GM21723 (cell line): ENCODE data around the gene TCF3.
"Not testable (repeated sequence)": the region's sequence is repeated elsewhere in the genome, so short reads cannot be mapped to it uniquely, and the experiment has no call there.

Experiments
- ATAC-seq: cut with Tn5 transposase; IDR thresholded peaks from one replicate; pipeline ENCODE4 v1.9.1; 2021; ENCODE audit warnings: mild to moderate bottlenecking, moderate library complexity; ENCODE audit not compliant: unreplicated experiment

TCF3 gene

DNA sequence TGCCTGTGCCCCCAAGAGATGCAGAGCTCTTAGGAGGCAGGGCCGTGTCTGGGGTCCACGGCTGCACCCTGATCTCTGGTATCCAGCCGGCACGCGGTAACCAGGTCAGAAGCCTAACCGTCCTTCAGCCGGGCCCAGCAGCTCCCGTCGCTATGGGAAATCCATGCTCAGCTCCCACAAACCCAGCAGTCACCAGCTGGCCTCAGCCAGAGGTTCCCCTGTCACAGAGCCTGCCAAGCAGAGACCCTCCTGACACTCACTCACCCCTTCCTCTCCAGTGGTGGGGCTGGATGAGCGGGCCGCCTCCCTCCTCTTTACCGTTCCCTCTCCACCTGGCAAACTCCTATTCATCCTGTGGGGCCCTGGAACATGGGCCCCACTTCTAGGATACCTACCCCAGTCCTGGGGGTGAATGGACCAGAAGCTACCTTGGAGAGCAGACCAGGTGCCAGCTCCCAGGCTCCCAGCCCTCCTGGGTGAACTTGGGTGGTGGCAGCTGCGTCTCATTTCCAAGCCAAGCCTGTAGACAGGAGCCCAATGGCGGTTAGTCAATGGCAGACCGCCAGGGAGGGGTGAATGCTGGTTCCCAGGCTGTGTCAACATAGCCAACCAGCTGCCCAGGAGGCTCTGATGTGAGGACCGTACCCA lies 21.4 kb upstream of the TCF3 start:
- ATAC-seq = no peak

DNA sequence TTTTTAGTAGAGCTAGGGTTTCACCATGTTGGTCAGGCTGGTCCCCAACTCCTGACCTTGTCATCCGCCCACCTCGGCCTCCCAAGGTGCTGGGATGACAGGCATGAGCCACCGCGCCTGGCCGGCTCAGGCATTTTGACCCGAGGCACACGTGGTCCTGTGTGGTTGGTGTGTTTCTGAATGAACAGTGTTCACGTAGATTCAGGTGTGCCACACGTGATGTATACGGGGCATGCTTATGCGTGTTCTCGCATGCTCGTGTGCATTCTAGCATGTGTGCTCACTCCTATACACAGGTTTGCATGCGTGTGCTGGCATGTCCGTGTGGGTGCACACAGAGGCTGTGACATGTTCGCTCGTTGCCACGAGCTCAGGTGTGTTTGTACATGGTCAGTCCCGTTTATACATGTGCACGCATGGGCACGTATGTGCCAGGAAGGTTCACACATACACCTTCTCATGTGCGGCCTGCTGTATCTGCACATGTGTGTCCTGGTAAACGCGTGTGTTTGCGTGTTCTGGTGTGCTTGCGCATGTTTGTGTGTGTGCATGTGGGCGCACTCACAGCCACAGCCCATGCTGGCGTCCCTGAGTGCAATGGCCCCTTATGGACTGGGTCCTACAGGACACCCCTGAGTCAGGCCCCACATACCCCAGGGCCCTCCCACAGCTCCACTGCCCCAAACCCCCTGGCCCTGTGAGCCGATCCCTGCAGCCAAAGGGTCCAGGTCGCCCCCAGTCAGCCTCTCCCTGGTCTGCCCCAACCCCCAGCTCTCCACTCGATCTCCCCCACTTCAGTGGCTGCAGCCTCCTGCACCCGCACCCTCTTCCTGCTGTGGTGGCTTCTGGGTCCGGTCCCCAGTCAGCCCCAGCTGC lies 20.6 kb upstream of the TCF3 start:
- ATAC-seq = no peak

DNA sequence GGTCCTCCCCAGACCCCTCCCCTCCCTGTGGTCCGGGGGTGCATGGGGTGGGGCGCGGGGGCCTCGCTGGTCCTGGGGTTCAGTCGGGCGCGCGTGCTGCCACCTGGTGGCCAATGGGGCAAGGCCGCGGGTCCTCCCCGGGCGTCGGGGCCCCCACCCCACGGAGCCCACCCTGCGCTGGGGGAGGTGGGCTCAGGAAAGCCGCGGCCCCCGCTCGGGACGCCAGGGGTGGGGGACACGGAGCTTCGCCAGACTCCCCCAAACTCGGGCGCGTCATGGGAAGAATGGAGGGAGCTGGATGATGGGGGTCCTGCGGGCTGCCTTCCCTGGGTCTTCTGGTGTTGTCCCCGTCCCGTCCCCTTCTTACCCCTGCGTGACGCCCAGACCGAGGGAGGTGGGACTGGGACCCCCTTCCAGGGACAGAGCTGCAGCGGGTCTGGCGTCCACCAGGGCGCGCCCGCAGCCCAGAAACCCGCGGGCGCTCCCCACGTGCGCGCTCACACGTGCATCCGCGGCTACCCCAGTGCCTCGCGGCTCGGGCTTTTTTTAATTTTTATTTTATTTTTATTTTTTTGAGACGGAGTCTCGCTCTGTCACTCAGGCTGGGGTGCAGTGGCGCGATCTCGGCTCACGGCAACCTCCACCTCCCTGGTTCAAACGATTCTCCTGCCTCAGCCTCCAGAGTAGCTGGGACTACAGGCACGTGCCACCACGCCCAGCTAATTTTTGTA lies 19.8 kb upstream of the TCF3 start:
- no peak for ATAC-seq

DNA sequence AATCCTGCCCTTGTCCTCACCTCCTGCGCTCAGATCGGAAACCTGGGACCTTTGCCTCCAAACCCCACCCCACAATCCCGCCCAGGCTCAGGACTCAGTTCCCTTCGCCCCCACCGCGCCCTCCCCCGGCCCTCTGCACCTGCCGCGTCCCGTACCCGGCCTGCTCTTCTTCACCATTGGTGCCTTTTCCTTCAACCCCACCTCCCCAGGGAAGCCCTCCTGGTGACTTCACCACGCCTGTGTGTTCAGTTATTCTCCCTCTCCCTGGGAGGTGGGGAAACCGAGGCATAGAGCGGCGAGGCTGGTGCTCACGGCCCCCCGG lies 19.3 kb upstream of the TCF3 start:
- ATAC-seq = no peak

DNA sequence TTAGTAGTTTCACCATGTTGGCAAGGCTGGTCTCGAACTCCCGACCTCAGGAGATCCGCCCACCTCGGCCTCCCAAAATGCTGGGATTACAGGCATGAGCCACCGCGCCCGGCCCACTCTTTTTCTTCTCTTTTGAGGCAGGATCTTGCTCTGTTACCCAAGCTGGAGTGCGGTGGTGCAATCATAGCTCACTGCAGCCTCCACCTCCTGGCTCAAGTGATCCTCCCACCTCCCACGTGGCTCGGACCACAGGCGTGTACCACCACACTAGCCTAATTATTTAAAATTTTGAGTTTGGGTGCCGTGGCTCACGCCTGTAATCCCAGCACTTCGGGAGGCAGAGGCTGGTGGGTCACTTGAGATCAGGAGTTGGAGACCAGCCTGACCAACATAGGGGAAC lies 18.3 kb upstream of the TCF3 start:
- not testable (repeated sequence) for ATAC-seq

DNA sequence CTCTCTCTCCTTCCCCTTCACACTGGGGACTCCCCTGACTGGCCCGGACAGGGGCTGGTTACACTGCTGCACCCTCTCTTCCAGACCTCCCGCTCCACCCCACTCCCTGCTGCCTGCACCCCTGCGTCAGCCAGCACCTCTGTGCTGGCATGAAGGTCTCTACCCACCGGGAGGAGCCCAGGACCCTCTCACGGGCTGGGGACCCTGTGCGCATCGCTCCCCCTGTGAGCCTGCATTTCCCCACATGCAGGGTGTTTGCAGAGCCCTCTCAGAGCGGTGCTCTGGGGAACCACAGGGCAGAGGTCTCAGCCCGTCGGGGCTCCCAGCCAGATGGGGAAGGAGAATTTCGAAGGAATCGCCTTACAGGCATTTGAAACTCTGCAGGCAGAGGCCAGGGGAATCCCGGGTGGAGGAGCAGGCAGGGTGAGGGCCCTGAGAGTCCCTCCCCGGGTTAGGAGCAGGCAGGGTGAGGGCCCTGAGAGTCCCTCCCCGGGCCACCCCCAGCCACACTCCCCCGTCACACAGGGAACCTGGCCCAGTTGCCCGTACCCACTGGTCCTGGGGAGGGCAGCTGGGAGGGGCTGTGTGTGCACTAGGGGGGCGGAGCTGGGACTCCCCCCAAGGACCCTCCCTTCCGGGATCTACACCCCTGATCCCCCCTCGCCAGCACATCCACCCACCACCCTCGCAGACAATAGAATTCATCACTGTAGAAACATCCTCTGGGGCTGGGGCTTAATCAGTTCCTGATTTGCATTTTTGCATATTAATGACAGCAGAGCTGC lies 16.3 kb upstream of the TCF3 start:
- ATAC-seq = no peak

DNA sequence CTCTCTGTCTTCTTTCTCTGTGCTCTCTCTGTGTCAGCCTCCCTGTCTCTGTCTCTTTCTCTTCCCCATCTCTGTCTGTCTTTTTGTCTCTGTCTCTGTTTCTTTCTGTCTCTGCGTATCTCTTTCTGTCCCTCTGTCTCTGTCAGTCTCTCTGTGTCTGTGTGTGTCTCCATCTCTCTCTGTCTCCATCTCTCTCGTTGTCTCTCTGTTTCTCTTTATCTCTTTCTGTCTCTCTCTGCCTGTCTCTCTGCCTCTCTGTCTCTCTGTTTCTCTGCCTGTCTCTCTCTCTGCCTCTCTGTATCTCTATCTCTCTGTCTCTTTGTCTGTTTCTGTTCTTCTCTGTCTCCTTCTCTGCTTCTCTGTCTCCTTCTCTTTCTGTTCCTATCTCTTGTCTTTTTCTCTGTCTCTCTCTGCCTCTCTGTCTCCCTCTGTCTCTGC lies 15.7 kb upstream of the TCF3 start:
- no peak for ATAC-seq

DNA sequence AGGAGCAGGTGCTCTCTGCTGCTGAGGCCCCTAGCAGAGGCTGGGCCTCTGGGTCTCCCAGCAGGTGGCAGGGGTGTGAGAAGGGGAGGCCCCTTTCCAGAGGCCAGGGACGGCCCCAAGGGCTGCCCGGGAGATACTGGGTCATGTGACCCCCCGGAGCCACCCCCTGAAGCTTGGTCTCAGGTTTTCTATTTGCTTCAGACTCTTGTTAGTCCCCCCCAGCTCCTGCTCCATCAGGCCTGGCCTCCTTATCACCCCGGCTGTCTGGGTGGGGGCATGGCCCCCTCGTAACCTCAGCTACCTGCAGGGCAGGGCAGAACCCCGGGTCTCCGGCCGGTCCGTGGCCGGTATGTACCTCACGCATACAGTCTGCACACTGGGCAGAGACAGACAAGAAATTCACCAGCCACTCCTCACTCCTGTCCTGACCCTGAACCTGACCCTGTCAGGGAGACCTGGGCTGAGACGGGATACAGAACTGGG lies 13.2 kb upstream of the TCF3 start:
- no peak for ATAC-seq

DNA sequence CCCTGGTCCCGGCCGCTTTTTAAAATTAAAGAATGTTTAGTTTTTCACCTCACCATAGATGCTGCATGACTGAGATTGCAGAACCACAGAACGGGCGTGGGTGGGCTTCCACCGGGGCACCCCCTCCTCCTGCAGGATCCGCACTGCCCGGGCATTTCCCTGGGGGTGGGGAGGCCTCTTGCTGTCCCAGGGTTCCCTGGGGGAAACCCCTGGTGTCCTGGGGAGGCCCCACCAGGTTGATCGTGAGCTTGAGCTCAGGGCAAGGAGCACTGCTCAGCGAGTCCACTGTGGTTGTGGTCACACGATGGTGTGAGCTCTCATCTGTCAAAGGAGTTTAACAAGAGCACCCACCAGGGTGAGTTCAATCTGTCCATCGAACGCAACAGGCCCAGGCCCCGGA lies 11.4 kb upstream of the TCF3 start:
- no peak for ATAC-seq

DNA sequence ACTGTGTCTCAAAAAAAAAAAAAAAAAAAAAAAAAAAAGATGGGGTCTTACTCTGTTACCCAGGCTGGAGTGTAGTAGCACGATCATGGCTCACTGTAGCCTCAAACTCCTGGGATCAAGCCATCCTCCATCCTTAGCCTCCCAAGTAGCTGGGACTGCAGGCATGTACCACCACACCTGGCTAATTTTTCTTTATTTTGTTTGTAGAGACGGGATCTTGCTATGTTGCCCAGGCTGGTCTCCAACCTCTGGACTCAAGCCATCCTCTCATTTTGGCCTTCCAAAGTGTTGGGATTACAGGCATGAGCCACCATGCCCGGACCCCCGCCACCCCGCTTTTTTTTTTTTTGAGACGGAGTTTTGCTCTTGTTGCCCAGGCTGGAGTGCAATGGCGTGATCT lies 10.8 kb upstream of the TCF3 start:
- ATAC-seq = not testable (repeated sequence)

DNA sequence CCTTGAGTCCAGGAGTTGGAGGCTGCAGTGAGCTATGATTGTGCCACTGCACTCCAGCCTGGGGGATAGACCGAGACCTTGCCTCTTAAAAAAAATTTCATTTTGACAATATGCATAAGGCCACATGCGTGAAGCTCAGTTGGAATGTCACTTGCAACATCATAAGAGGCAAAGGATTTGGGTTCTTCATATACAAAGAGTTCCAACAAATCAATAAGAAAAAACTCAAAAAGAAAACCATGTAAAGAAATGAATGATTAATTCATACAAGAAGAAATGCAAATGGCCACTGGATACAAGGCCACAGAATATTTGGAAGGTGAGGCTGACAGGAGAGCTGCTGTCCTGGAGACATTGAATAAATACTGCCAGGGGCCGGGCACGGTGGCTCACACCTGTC lies 9.6 kb upstream of the TCF3 start:
- ATAC-seq = no peak

DNA sequence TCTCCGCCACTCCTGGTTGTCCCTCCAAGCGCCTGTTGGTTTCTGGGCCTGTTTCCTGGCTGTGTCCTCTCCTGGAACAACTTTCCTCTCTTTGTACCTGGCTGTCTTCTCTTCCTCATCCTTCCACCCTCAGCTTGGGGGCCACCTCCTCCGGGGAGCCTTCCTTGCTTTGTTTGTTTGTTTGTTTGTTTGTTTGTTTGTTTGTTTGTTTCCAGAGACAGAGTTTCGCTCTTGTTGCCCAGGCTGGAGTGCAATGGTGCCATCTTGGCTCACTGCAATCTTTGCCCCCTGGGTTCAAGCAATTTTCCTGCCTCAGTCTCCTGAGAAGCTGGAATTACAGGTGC lies 6.6 kb upstream of the TCF3 start:
- no peak for ATAC-seq

DNA sequence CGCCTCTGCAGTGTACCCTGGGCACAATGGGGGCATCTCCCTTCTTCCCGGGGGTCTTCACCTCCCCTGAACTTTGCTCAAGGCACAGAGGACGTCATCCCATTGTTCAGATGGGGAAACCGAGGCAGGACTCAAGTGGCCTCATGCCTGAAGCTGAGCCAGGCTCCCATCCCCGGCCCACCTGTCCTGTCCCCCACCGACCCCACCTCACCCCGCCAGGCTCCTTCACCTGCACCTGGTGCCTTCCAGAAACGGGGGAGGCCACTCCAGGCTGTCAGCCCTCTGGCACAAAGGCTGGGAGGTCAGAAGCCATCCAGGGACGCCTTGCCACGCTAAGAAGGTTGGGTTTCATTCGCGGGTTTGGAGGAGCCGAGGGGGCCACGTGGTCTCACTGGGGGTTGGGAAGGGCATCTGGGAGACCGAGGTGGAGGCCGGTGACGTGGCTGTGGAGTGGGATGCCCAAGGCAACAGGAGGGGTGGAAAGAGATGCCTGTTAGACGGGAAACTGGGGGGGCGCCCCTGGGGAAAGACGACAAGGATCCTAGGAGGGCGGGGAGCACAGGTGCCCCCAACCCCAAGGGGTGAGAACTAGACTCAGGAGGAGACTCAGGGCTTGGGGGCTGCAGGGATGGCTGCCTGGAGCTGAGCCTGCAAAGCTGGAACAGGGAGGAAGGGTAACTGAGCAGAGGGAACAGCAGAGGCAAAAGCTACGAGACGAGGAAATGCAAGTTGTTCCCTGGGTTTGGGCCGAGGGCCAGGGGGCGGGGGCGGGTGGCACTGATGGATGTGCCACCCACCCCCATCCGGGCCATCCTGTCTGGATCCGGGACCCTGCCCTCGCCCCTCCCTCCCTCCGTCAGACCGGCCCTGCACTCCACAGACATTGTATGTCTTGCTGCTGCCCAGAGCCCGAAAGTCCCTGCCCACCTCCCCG lies 6.0 kb upstream of the TCF3 start:
- ATAC-seq = no peak

DNA sequence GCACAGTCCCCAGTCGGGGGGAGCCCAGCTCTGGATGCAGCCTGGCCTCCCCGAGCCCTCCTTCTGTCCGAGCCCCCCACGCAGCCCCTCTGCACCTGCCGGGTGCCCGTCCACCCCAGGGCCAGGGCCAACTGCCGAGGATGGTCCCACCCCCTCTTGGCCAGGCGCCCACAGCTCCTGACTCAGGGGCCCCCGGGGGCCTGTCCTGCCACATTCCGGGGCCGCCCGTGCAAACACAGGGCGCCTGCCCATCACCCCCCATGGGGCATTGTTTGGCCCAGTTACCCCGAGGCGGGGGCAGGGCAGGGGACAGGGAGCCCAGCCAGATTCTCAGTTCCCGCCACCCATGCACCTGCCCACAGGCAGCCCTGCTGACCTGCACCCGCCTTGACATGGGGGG lies 5.3 kb upstream of the TCF3 start:
- ATAC-seq = no peak

DNA sequence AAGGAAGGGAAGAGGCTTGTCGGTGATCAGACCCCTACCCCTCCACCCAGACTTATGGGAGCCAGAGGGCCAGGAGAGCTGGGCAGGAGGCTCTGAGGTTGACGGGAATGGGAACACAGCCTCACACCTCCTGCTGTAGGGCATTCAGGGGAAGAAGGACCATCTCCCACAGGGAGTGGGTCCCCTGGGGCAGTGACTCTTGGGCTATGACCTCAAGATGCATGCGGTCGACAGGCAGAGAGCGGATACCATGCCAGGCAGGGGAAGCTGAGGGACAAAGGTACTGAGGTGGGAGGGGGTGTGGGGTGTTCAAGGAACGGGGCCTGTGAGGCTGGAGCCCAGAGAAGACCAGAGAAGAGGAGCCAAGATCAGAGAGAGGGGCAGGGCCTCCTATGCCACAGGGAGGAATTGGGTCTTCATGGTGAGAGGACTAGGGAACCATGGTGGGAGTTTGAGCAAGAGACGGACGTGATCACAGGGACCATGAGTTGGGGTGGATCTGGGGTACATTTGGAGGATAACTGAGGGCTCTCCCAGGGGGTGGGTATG lies 4.6 kb upstream of the TCF3 start:
- ATAC-seq = no peak

DNA sequence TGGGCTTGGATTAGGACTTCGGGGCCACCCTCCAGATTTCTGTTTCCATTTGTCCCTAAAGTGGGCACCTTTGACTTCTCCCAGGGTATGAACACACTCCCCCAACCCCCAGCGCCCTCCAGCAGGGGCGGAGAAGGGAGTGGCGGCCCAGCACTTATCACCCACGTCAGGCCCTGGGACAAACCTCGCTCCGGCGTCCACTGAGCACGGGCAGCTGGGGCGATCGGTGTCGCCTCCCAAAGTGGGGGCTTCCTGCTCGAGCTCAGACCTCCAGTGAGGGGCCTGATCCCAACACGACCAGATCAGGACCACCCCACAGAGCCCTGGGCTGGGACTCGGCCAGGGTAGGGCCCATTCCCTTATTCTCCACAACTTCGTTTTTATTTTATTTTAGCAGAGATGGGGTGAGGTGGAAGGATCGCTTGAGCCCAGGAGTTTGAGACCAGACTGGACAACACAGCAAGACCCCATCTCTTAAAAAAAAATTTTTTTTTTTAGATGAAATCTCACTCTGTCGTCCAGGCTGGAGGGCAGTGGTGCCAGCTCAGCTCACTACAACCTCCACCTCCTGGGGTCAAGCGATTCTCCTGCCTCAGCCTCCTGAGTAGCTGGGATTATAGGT lies 3.7 kb upstream of the TCF3 start:
- ATAC-seq = no peak

DNA sequence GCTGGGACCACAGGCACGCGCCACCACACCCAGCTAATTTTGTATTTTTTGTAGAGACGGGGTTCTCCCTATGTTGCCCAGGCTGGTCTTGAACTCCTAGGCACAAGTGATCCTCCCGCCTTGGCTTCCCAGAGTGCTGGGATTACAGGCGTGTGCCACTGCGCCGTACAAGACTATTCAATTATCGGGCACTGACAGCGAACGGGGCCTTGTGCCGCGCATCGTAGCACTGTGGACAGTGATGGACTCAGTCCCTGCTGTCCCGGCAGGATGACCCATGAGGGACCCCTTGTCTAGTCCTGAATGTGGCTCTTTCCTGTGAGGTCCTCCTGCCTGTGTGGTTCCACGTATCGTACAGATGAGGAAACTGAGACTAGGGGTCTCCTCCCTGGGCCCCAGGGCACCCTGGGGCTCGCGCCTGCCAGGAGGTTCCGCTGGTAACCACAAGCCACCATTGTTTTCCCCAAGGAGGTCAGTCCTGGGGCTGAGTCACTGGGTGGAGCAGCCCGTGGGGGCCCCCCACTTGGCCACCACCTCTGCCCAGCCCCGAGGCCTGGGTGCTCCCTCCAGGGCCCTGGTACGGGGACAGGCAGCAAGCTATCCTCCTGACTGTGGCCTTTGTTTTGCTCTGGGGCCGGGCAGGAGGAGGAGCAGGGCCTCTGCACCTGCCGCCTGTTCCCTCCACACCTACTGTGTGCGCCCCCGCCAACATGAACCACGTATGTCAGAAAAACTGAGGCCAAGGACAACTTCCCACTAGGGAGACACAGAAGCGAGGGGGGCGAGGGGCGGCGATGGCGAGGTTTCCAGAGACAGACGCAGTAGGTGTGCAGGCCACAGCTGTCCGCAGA lies 2.9 kb upstream of the TCF3 start:
- no peak for ATAC-seq

DNA sequence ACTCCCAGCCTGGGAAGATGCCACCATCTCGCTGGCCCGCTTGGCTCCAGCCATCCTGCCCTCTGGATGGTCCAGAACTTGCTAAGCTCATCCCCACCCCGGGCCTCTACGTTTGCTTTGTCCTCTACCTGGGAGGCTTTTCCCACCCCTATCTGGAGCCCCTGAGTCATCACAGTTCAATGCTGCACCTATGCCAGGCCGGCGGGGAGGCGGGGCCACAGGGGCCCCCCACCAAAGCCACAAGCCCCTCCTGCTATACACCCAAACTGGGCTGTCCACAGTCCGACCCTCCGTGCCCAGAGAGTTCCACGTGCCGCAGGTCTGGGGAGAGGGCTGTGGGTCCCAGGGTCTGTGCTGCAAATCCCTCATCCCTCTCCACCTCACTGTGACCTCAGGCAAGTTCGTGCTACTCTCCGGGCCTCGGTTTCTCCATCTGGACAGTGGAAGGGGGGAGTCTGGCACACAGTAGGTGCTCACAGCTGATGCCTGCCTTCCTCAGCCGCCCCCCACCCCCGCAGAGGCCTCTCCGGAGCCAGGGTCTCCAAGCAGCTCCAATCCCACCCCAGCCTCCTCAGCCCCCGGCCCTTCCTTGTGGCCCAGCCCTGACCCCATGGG lies 1.9 kb upstream of the TCF3 start:
- ATAC-seq = no peak
